H54 (cell line): ENCODE results near the gene LHPP.

ENCODE experiments used
- DNase-seq: peaks from one replicate; pipeline ENCODE4 v3.0.0; 2011; ENCODE audit warnings: low spot score, mixed read lengths; ENCODE audit not compliant: insufficient read length
- FAIRE-seq: peaks from 3 replicates; lab custom pipeline; 2011; peaks lifted over from hg19 to GRCh38; lab: Jason Lieb, UNC
- POLR2A ChIP-seq: IDR thresholded peaks from 2 replicates; pipeline ENCODE4 v1.6.1; 2011; ENCODE audit warnings: low read depth, mild to moderate bottlenecking, low read length

The LHPP gene

DNA sequence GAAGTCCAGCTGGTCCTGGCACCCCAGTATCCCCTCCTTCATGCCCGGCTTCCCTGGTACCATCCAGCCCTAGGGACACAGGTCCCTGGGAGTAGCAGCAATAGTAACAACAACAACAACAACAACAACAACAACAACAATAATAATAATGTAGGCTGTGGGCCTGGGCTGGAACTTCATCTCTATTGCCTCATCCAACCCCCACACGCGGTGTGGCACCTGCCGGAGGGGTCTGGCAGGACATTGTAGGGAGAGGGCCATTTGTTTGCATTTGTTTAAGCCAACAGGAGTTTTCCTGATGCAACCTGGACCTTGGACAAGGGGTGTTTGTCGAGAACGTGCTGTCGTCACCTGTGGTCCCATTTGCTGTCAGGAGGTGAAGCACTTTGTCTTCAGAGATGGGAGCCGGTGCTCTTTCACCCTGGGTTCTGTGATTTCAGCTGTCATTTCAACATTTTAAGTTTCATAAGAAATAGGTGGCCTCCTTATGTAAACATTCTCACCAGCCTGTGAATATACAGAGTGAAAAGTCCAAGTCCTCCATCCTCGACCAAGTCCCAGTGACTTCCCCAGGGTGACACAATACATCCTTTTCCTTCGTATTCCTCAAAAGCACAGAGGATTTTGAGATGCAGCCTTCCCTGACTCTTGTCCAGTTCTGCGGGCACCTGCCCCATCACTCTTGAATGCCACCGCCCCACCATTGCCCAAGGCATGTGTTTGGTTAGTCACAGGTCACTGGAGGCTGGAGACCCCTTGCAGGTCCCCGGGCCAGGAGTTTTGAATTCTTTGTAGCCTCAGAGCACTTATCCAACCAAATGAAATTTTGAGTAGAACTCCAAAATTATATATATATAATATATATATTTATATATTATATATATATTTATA is 9.2 kb downstream of the LHPP start:
- no peak for TF ChIP-seq POLR2A
- DNase-seq: no peak
- no peak for FAIRE-seq

DNA sequence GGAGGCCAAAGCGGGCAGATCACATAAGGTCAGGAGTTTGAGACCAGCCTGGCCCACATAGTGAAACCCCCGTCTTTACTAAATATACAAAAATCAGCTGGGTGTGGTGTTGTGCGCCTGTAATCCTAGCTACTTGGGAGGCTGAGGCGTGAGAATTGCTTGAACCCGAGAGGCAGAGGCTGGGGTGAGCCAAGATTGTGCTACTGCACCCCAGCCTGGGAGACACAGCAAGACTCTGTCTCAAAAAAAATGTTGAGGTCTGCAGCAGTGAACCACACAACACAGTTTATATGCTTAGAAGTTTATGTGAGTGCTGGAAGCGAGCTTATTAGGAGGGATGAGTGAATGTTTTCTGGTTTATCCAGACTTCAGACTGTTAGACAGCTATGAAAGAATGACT is 10.4 kb downstream of the LHPP start:
- TF ChIP-seq POLR2A: no peak
- no peak for FAIRE-seq
- DNase-seq: no peak

DNA sequence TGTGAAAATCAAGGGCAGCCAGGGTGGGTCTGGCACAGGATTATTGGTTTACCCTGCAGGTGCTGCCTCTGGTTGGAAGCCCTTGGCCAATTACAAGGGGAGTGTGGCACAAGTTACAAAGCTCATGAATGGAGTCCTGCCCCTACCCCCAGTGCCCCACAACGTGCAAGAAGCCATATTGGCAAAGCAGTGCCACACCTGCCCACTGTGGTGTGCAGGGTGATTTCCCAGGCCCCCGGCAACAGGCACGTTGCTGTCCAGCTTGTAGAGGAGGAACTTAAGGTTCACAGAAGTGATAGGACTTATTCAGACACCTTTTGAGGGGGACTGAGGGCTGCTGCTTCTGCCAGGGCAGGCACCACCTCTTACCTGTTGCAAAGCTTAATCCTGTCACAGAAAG is 11.4 kb downstream of the LHPP start:
- FAIRE-seq (no peak), DNase-seq (no peak)
- no peak for TF ChIP-seq POLR2A

DNA sequence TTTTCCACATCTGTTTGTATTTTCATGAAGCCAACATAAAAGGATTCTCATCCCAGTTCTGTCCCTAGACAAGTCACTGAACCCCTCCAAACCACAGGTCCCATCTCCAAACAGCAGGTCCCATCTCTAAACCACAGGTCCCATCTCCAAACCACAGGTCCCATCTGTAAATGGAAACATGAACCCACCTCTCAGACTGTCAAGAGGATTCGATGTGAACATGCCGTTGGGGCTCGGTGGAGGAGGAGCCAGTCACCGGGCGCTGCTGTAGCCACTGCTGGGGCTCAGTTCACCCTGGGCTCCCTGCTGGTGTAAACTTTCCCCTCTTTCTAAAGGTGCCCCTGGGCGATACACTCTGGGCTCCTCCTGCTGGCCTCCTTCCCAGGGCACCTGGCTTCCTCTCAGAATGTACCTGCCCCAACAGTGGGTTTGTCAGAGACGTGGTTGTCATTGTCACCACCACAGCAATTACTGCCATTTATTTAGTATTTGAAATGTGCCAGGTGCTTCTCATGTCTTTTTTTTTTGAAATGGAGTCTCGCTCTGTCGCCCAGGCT is 13.0 kb downstream of the LHPP start:
- DNase-seq: no peak
- FAIRE-seq: no peak
- TF ChIP-seq POLR2A: no peak

DNA sequence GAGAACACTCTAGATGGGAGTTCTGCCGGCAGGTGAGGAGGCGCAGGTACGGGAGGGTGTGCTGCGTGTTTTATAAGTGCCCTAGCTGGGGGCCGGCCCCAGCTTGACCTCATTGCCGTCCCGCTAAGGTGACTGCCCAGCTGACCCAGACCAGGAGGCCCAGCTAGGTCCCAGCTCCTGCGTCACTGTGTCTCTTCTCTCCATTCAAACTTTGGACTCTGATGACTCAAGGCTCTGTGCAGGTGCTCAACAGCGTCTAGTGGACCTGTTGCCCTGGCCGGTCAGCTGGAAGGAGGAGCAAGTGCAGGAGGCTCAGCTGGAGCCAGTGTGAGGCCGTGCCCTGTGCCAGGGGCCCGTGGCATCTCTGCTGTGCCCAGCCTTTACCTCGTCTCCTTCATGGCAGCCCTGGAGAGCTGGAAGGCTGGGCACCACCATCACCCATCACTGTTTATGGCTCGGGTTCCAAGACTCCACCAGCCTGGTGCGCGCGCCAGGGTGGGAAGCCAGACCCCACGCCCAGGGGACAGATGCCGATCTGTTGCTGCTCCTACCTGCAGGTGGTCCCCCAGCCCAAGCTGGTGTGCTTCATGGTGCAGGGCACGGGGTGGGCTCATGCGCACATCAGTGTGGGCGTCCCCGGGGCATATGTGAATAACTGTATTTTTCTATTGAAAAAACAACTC is 14.6 kb downstream of the LHPP start:
- no peak for FAIRE-seq
- no peak for TF ChIP-seq POLR2A
- DNase-seq: no peak

DNA sequence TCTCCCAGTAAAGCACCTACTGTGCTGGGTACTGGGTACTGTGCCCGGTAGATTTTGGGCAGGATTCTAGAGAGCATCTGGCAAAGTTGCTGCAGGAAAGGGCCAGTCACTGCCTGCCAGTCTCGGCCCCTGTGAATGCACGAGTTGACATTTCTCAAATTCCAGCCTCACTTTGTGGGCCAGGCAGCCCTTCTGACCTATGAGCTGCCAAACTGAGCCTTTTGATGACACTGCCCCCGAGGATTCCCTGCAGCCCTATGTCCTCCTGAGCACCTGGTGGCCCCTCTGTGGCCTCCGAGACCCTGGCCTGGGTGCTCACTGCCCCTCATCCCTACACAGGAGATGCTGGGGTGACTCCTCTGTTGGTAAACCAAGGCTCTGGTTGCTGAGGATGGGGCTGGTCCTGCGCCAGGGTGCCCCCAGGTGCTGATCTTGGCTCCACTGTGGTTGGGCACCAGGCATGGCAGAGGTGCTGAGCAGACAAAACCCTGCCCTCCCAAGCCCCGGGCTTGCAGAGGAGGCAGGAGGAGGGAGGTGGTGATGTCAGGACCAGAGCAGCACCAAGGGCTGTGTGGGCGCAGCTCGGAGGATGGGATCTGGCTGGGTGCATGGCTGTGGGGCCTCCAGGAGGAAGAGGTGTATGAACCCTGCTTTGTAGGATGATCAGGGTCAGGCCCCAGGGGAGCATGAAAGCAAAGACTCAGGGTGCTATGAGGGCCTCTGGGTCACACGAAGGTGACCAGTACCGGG is 16.2 kb downstream of the LHPP start:
- FAIRE-seq: no peak
- no peak for DNase-seq
- no peak for TF ChIP-seq POLR2A

DNA sequence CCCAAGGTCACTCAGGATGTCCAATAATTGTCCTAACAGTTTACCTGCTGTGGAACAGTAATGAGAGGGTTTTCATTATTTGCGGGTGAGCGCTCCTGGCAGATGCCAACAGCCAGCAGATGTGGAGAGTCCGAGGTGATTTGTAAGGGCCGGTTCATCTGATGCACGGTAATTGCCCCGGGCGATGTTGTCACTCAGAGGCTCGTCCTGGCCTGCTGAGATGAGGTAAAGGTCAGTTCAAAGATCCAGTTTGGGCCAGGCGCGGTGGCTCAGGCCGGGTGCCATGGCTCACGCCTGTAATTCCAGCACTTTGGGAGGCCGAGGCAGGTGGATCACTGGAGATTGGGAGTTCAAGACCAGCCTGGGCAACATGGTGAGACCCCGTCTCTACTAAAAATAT is 16.9 kb downstream of the LHPP start:
- DNase-seq (no peak), FAIRE-seq (no peak)
- TF ChIP-seq POLR2A: no peak

DNA sequence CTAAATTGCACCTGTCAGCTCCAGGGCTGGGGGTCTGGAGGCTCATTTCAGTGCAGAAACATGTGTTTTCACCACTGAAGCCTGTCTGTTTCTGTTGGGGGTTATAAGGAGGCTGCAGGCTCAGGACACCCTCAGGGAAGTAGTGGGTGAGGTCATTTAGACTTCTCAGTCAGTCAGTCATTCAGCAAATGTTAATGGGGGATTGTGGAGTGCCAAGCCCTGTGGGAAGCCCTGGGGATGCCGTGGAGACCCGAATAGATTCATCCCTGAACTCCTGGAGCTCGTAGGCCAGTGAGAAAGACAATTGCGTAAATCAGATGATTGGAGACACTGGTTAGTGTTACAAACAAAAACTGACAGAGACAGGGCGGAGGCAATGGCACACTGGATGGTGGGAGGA is 19.2 kb downstream of the LHPP start:
- DNase-seq (no peak), FAIRE-seq (no peak)
- TF ChIP-seq POLR2A: no peak

DNA sequence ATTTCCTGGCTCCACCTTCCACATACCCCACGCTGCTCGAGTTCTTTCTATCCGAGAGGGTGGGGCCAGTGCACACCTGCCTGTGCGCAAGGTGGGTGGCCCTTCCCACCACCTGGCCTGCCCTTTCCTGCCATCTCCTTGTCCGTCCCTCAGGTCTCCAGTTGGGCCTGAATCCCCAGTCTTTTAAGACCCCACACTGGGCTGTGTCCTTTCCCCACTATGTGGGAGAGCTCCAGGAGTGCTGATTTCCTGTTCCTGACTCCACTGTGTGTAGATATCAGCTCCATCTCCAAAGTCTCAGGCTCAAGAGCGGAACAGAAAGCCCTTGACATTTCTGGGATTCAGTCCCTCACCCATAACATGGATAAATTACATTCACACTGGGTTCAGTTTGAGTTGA is 20.1 kb downstream of the LHPP start:
- TF ChIP-seq POLR2A: no peak
- no peak for DNase-seq
- FAIRE-seq: no peak

DNA sequence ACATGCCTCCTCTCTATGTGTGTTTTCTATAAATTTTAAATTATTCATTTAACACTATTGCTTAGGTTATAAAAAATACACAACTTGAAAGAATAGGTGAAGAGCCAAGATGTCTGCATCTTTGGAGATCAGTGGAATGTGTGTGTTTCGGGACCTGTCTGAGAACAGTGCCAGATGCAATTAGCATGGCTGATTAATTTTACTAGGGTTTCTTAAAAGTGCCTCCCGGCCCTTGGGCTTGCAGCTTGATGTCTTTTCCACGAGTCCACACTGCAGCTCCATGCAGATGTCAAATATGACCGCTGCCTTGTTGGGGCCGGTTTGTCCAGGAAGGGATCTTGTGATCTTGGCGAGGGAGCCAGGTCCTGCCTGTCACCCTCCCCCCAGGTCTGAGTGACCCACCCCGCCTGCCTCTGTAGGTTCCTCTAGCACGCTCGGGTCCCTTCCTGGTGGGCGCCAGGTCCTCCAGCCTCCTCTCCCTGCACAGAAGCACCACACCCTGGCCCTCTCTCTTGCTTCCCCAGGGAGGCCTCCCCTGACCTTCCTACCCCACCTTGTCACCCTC is 20.7 kb downstream of the LHPP start:
- TF ChIP-seq POLR2A: no peak
- DNase-seq (no peak), FAIRE-seq (no peak)

DNA sequence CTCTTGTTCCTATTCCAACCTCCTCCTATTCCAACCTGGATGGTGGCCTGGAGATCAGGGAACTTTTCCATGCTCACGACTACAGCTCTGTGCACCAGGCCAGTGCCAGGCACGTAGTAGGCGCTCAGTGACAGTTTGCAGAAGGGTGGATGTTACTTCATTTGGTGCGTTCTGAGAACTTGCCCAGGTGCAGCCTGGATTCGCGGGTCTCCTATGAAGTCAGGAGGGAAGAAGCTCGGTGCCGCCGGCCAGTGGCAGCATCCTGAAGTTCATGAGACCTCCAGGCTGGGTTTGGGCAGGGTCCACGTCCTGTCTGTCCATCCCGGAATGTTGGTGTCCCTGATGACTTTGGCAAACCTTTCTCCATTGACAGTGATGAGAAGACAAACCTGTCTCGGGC is 21.3 kb downstream of the LHPP start:
- no peak for TF ChIP-seq POLR2A
- DNase-seq (no peak), FAIRE-seq (no peak)

DNA sequence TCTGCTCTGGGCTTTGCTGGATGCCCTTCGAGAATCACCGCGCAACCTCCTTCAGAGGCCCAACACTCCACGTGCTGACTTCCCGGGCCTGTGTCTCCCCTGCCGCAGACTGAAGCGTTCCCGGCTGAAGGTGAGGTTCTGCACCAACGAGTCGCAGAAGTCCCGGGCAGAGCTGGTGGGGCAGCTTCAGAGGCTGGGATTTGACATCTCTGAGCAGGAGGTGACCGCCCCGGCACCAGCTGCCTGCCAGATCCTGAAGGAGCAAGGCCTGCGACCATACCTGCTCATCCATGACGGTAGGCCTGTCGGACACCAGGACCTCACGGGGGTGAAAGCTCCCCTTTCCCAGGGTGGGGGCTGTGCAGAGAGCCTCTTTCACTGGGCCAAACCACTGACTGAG is 22.4 kb downstream of the LHPP start:
- FAIRE-seq (no peak), DNase-seq (no peak)
- TF ChIP-seq POLR2A: no peak

DNA sequence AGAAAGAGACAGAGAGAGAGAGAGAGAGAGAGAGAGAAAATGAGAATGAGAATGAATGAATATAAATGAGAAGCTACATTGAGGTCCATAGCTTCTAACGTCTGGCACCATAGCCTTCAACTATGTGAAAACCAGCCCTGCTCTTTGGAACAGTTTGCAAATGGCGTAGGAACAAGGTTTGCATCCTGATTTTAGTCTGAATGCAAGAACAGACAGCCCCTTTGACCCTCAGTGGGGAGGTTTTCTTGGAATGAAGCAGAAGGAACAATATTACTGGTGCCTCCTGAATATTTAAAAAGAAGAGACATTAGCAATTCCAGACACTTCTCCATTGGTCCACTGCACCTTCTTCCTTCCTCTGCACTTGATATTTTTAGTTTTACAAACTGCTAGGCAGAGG is 23.0 kb downstream of the LHPP start:
- TF ChIP-seq POLR2A: no peak
- no peak for FAIRE-seq
- no peak for DNase-seq
